ENCODE data around the gene BCL2L1. TPM values are rescaled to one million over a fixed set of nuclear protein-coding genes. Genes with fewer than 3 reads are reported as not detected.
A peak's percentile ranks its signal among the peaks of the same experiment; 100 is the strongest.

The BCL2L1 gene
- total and polyA plus RNA-seq, 10 of the 15 experiments (the other 5 are each of a cell fraction or from before 2014, with no cell fraction given): 0.63 to 67.7 (median 43.6) TPM

DNA sequence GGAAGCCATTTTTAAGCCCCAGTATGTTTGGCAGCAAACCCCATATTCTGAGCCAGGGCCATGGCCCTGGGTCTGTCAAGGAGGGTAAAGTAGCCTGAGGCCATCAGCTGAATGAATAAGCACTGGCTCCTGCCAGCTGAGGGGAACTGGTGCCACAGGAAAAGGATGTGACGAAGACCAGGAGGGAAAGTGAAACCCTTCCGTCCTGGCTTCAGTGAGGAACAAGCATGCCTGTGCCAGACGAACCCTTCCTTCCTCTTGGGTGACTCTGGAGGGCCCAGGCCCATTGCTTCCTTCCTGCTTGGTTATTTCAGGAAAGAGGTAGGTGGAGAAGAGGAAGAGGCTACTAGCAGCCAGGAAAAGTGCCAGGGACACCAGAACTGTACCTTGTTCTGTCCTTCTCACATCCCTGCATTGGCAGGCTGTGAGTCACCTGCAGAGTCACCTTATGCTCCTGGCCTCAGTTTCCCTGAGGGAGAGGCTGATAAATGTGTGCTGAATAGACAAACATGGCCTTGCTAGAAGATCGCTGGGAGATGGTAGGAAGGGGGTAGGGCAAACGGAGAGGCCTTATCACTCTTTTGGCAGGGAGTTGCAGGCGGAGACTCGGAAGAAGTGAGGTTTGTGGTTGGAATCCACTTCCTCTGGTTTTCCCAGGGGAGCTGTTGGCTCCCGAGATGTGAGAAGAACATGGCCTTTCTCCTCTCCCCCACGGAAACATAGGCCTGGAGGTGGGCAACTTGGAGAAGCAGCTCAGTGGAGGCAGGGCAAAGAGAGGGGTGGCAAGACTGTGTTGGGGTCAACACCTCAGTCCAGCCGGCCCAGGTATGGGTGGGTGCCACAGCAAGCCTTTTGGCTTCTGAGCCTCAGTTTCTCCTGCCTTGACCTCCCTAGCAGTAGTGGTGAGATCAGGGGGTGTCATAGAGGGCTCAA, 47.5 kb downstream of the BCL2L1 start (continued):
- TF ChIP-seq HDAC6 (IDR thresholded peaks at IDR 0.05; ENCODE audit: unreplicated experiment) (no peak), GABPA (IDR thresholded peaks at IDR 0.05; ENCODE audit: low read depth) (peak; percentile 88), SIN3A (IDR thresholded peaks at IDR 0.05; ENCODE audit: low read depth, low read length) (no peak), IRF4 (IDR thresholded peaks at IDR 0.05; ENCODE audit: low read depth, low read length) (peak; percentile 11; the same call in 1 of the 2 replicates), NBN (IDR thresholded peaks at IDR 0.05) (0 out of 2 replicates have a peak, but pooled peaks have one; percentile 57), CREM (IDR thresholded peaks at IDR 0.05; ENCODE audit: low read depth) (peak; percentile 83), ESRRA (IDR thresholded peaks at IDR 0.05; ENCODE audit: low read length) (no peak), HDGF (IDR thresholded peaks at IDR 0.05) (peak; percentile 92), TCF7 (IDR thresholded peaks at IDR 0.05; ENCODE audit: borderline replicate concordance) (no peak)
- TF ChIP-seq, protein P1, sequence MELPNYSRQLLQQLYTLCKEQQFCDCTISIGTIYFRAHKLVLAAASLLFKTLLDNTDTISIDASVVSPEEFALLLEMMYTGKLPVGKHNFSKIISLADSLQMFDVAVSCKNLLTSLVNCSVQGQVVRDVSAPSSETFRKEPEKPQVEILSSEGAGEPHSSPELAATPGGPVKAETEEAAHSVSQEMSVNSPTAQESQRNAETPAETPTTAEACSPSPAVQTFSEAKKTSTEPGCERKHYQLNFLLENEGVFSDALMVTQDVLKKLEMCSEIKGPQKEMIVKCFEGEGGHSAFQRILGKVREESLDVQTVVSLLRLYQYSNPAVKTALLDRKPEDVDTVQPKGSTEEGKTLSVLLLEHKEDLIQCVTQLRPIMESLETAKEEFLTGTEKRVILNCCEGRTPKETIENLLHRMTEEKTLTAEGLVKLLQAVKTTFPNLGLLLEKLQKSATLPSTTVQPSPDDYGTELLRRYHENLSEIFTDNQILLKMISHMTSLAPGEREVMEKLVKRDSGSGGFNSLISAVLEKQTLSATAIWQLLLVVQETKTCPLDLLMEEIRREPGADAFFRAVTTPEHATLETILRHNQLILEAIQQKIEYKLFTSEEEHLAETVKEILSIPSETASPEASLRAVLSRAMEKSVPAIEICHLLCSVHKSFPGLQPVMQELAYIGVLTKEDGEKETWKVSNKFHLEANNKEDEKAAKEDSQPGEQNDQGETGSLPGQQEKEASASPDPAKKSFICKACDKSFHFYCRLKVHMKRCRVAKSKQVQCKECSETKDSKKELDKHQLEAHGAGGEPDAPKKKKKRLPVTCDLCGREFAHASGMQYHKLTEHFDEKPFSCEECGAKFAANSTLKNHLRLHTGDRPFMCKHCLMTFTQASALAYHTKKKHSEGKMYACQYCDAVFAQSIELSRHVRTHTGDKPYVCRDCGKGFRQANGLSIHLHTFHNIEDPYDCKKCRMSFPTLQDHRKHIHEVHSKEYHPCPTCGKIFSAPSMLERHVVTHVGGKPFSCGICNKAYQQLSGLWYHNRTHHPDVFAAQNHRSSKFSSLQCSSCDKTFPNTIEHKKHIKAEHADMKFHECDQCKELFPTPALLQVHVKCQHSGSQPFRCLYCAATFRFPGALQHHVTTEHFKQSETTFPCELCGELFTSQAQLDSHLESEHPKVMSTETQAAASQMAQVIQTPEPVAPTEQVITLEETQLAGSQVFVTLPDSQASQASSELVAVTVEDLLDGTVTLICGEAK (IDR thresholded peaks at IDR 0.05; ENCODE audit: borderline replicate concordance): peak; percentile 88
- TF ChIP-seq, protein P2, sequence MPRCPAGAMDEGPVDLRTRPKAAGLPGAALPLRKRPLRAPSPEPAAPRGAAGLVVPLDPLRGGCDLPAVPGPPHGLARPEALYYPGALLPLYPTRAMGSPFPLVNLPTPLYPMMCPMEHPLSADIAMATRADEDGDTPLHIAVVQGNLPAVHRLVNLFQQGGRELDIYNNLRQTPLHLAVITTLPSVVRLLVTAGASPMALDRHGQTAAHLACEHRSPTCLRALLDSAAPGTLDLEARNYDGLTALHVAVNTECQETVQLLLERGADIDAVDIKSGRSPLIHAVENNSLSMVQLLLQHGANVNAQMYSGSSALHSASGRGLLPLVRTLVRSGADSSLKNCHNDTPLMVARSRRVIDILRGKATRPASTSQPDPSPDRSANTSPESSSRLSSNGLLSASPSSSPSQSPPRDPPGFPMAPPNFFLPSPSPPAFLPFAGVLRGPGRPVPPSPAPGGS (IDR thresholded peaks at IDR 0.05; ENCODE audit: borderline replicate concordance, insufficient read depth, low read depth, low read length, poor library complexity, severe bottlenecking): no peak
